ENCODE results near the gene TANC1.

TANC1 gene

DNA sequence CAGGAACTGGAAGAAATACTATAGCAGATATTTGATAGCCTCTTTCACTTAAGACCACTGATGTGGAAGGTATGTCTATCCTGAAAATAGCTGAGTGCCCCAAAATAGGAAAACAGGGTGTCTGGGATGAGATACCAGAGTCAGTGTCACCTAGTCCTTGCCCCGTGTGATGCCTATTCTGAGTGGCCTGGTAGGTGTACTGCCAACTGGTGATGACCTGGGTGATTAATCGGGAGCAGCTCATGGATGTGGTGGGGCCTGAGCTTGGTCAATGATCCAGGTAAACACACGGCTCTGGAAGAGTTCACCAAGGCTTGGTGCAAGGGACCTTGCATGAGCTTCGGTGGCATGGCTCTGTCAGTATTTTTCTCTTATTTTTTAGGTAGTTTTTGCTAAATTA is 95.2 kb downstream of the TANC1 start:
- no peak for DNase-seq (ENCODE audit: low spot score)

GRCh38 chr2:159064446-159065301 is 96.2 kb downstream of the TANC1 start:
- DNase-seq (ENCODE audit: low spot score) = no peak

DNA sequence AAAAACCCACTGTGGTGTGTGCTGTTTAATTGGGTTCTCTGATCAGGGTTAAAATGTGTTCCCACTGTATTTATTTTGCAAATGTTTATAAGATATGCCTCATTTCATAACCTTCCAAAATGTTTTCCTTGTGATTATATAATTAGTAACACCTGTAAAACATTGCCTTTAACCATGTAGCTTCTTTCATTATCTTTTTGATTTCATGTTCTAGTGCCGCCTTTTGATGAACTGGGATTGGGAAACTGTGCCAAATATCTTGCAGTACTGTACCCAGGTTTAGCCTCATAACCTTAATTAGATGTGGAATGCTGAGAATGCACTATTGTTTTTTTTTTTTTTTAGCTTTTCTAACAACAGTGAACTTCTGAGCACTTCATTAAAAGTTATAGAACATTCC is 96.9 kb downstream of the TANC1 start:
- DNase-seq (ENCODE audit: low spot score) = no peak

GRCh38 chr2:159065891-159066290 is 97.5 kb downstream of the TANC1 start:
- DNase-seq (ENCODE audit: low spot score) = no peak

- no peak for DNase-seq (ENCODE audit: low spot score)
Measured at GRCh38 chr2:159066541-159067156, 98.2 kb downstream of the TANC1 start.

DNA sequence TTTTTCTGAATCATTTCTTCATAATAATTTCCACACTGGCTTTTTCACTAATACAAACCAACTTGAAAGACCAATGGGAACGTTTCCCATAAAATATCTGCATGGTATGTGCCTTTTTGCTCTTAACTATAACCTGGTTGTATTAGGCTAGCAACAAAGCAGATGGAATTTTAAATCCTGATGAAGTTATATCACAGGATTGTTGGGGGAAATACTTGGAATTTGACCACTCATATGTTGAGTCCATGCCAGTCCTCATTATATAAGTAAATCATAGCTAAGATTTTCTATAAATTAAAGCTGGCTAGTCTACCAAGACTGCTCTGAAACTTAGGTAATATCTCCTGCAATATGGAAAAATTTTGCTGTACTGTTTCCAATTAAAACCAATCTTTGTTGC is 99.5 kb downstream of the TANC1 start:
- DNase-seq (ENCODE audit: low spot score) = no peak

DNA sequence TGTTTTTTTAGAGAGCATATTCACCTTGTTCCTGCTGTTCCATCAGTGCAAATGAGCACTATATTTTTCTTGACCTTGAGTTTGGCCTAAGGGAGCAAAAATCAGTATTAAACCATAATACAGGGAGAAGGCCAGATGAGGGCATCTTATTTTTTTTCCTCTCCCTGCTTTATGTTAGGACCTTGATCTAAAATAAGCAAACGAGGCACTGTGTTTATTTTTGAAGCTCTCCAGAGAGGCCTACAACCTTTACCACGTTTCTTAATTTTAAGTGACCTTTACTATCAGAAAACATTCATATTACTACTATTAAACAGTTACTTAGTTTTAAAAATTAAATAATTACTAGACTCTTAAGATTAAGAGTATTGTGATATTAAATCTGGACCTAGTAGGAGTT is 100.8 kb downstream of the TANC1 start:
- no peak for DNase-seq (ENCODE audit: low spot score)

DNA sequence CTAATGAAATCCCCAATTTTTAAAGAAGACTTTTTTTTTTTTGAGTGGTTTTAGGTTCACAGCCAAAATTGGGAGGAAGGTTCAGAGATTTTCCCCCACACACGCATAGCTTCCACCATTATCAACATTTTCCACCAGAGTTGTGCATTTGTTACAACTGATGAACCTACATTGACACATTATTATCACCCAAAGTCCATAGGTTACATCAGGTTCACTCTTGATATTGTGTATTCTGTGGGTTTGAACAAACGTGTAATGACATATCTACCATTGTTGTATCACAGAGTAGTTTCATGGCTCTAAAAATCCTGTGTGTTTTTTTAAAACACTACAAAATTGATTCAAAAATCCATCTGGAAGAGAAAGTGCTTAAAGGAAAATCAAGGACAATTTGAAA is 101.8 kb downstream of the TANC1 start:
- DNase-seq (ENCODE audit: low spot score) = no peak

DNA sequence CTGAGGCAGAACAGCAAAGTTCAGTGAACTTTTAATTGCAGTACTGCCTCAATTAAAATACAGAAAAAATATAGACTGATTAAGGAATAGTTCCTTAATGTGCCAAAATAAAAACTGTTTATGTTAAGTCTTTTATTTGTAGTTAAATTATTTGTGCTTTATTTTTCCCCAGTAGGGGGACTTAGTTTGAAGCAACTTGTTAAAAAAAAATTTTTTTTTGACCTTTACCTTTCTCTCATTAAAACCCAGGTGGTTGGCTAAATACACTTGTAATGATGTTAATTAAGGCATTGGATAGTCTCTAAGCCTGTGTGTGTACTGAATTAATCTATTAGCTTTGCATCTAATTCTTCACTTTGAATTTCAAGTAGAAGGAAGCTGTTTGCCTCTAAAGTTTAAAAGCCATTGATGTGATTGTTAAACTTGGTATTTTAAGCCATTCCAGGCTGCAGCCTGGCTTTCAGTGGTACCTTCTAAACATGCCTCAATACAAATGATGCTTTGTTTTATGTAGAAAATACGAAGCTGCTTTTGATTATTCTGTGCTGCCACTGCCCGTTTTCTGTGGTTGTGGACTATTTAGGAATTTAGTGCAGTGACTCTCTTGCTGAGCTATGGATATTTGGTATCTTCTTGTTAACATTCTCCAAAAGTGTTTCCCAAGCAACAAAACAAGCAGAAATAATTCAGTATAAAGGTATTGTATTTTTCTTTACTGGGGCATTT is 102.9 kb downstream of the TANC1 start:
- no peak for DNase-seq (ENCODE audit: low spot score)

DNA sequence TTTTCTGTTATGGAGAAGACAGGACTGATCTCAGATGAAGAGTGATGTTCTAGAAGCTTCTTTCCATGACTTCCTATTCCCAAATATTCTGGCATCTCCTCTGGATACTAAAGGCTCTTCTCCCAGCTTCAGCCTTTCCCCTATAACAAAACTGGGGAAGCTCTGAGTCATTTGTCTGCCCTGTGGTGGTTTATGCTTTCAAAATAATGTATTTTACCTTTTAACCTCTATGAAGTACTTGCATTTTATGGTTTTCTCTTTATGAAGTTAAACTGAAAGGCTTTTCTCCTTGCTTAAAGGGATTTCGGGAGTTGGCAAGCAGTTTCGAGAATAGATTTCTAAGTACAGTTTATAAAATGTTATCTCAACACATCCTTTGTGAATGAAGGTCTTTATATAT is 104.4 kb downstream of the TANC1 start:
- DNase-seq (ENCODE audit: low spot score) = no peak

DNA sequence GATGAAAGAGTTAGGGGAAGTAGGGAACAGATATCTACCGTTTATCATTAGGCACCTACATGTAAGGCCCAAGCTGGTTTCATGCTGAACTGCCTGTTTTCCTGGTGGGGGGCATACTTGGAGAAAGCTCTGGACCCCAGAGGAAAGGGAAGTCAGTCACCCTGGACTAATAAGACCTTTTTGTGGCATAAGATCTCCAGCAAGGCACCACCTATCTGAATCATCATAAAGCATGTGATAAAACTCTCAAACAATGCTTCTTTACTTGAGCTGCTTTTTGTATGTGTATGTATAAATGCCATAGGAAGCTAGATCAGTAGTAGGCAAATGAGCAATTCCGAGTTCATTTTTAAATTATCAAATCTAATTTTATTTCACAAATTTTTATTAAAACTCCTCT is 104.8 kb downstream of the TANC1 start:
- DNase-seq (ENCODE audit: low spot score) = no peak

- no peak for DNase-seq (ENCODE audit: low spot score)
Measured at GRCh38 chr2:159074605-159075004, 106.2 kb downstream of the TANC1 start.

GRCh38 chr2:159075727-159076126 is 107.3 kb downstream of the TANC1 start:
- DNase-seq (ENCODE audit: low spot score) = no peak

- DNase-seq (ENCODE audit: low spot score) = no peak
Measured at GRCh38 chr2:159076241-159076640, 107.8 kb downstream of the TANC1 start.

DNA sequence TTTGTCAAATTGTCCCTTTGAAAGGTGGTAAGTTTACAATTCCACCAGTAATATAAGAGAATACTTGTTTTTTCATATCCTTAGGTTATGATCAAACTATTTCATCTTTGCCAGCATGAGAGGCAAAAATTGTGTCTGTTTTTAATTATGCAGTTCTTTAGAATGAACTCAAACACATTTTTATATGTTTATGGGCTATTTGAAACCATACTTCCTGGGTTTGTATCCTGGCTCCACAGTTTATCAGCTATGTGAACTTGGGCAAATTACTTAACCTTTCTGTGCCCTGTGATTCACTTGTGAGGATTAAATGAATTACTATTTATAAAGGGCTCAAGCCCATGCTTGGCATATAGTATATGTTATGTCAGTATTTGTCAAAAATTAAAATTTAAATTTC is 109.4 kb downstream of the TANC1 start:
- no peak for DNase-seq (ENCODE audit: low spot score)

DNA sequence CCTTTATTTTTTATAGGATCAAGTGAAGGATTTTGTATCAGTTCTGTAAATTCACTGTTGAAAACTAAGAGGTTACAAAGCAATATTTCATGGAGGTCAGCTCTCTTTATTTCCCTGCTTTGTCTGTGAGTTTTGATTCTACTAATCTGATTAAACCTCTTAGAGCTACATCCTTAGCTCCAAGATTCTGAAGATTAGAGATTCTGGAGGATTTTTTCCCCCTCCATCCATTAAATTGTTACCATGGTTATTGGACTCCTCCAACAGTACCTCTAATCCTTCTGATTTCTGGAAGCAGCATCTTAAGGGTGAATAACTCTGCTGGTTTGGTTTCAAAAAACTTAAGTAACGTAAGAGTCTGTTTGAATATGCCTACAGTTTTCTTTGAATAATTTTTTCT is 110.0 kb downstream of the TANC1 start:
- DNase-seq (ENCODE audit: low spot score) = no peak

DNA sequence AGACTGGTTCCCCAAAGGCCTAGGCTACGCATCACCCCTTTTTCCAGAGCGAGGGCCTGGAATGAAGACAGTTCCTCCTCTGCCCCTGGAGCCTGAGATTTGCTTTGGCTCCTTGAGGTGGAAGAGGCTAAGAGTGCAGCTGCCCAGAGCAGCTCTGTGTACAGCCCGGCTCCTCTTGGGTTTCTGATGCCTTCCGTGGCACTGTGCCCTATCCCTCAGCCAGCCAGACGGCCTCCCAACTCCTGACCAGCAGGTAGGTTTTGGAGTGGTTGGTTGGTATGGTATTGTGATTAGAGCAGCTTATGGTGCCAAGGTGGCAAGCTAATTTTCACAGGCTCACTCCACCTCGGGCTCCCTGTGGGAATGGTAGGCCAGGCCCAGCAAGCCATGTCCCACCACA is 112.2 kb downstream of the TANC1 start:
- no peak for DNase-seq (ENCODE audit: low spot score)

DNA sequence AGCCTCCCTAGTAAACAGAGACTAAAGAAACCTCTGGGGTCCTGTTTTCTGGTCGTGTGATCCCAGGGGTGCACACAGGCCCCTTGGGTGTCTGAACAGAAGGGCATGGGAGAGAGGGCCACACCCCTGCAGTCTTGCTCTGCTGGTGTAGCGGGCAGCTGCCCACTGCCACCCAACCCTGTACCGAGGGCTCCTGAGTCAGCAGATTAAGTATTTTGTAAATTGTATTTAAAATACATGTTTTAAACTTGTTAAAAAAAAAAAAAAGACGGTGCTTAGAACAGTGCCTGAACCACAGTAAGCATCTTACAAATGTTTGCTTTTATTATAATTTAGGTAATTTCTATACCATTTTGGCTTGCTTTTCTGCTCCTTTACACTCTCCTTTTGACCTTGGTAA is 113.7 kb downstream of the TANC1 start:
- no peak for DNase-seq (ENCODE audit: low spot score)

GRCh38 chr2:159084384-159085370 is 116.2 kb downstream of the TANC1 start:
- no peak for DNase-seq (ENCODE audit: low spot score)

GRCh38 chr2:159086342-159086741 is 117.9 kb downstream of the TANC1 start:
- DNase-seq (ENCODE audit: low spot score) = no peak

DNA sequence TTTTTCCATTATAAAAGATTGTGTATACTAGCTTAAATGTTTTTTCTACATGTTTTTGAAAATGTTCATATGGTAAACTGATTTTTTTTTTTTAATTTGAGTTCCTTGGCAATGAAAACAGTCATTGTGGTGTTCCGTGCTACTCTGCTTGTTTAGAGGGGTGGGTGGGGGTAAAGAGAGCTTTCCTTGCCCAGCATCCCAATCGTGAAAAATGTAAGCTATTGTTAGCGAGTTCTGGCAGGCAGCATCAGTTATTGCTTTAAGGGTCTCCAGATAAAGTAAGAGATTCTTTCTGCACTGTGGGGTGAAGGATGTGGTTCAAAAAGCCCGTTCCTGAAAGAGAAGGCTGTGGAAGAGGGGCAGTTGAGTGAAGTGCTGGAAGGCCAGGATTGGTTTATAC is 118.4 kb downstream of the TANC1 start:
- no peak for DNase-seq (ENCODE audit: low spot score)

DNA sequence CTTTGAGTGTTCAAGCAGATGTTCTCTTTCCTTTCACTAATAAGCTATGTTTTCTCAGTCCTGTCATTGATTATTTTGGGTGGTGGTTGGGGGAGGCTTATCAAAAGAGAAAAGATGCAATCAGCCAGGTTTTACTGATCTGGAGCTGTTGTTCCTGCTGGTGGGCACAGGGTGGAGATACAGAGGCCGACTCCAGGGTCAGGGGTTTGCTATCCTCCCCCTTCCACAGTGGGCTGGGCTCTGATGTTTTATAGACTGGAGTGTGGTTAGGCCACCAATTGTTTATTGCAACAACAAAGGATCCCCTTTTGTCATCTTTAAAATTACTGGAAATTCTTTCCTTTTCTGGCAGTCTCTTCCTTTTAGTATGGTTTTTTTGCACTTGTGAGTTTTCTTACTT is 120.5 kb downstream of the TANC1 start:
- no peak for DNase-seq (ENCODE audit: low spot score)
